Vagina (tissue), 2 donors: ENCODE measurements around the gene DEF6. TPM values are rescaled to one million over a fixed set of nuclear protein-coding genes. Genes with fewer than 3 reads are reported as not detected.

Experiments
- DNase-seq, 2 donors: peaks; one replicate each; pipeline ENCODE4 v3.0.0-alpha.2; 2017; ENCODE audit errors: extremely low spot score in 2 of 2
- H3K27ac ChIP-seq: fragments of 200-600 bp; sonication (generic); one replicate; pipeline ENCODE4 v1.5.1; 2019
- H3K27me3 ChIP-seq: fragments of 200-600 bp; sonication (generic); one replicate; pipeline ENCODE4 v1.5.1; 2019
- H3K36me3 ChIP-seq, 2 donors: fragments of 200-600 bp; sonication (generic); one replicate each; pipeline ENCODE4 v1.5.1; 2017 to 2019
- H3K4me1 ChIP-seq: fragments of 200-600 bp; sonication (generic); one replicate; pipeline ENCODE4 v1.5.1; 2019
- H3K4me3 ChIP-seq, 2 donors: fragments of 200-600 bp; sonication (generic); 1 replicate in 1 of 2; 2 replicates in 1 of 2; pipeline ENCODE4 v1.5.1; 2016 to 2019
- H3K9me3 ChIP-seq: fragments of 200-600 bp; sonication (generic); one replicate; pipeline ENCODE4 v1.5.1; 2019
- POLR2A ChIP-seq, 2 donors: fragments of 450-650 bp; IDR thresholded peaks; one replicate each; pipeline ENCODE4 v1.6.1; 2017; ENCODE audit warnings: antibody characterized with exemption in 2 of 2, mild to moderate bottlenecking in 2 of 2, moderate library complexity in 2 of 2
- POLR2AphosphoS5 ChIP-seq, 2 donors: sonication (generic); formaldehyde crosslinking; IDR thresholded peaks; one replicate each; pipeline ENCODE4 v1.9.0; 2017; ENCODE audit warnings: antibody characterized with exemption in 2 of 2, mild to moderate bottlenecking in 2 of 2, low read depth in 1 of 2; ENCODE audit not compliant: insufficient read depth in 1 of 2
- intact Hi-C: fragments of 100-400 bp; cut with DNase I; formaldehyde crosslinking; loops from one replicate; pipeline ENCODE4 v1.15.1; 2023
- total RNA-seq: library from RNA; depleted of rRNA; stranded (reverse); fragments of >200 nt; gene quantifications from one replicate; pipeline ENCODE4 v1.2.3, GENCODE V29; 2016
- TF ChIP-seq, protein P1 (sequence below), 3 experiments: fragments of 450-650 bp in 2 of 3; fragments of 200-600 bp in 1 of 3; sonication (generic) in 1 of 3; IDR thresholded peaks; one replicate each; pipeline ENCODE4 v1.5.1; 2017 to 2019; ENCODE audit warnings: antibody characterized with exemption in 3 of 3, mild to moderate bottlenecking in 2 of 3, moderate library complexity in 2 of 3

The DEF6 gene
- total RNA-seq, 1 donor from 2014 or later = 23.1 TPM

- Histone ChIP-seq H3K4me3 (no peak overlapping the region), H3K36me3 (no peaks in the 10 kb centered on the region), H3K4me1 (no peaks in the 10 kb centered on the region), H3K9me3 (no peaks in the 10 kb centered on the region), H3K27me3 (no peaks in the 10 kb centered on the region), H3K27ac (no peak overlapping the region)
- intact Hi-C loops = no loop called here
- DNase-seq = no peak
- no peak for TF ChIP-seq POLR2A (IDR thresholded peaks at IDR 0.05)
Measured at GRCh38 chr6:35267446-35267845, 30.2 kb upstream of the DEF6 start.

DNA sequence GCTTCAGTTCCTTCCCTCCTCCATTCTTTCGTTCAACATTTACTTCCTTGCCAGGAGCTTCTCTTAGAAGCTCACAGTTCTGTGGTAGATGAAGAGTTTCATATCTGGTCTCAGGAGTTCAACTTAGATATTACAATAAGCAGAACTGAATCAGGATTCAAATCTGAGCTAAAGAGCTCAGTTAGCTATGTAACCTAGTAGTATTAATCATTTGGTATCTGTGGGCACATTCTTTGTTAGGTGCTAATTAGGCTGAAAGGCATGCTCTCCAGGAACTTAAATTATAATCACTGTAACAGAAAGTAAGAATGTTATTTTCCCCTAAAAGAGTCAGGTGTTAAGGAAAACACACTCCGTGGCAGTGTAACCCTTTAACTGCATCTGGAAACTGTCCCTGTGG is 29.7 kb upstream of the DEF6 start:
- TF ChIP-seq, protein P1, sequence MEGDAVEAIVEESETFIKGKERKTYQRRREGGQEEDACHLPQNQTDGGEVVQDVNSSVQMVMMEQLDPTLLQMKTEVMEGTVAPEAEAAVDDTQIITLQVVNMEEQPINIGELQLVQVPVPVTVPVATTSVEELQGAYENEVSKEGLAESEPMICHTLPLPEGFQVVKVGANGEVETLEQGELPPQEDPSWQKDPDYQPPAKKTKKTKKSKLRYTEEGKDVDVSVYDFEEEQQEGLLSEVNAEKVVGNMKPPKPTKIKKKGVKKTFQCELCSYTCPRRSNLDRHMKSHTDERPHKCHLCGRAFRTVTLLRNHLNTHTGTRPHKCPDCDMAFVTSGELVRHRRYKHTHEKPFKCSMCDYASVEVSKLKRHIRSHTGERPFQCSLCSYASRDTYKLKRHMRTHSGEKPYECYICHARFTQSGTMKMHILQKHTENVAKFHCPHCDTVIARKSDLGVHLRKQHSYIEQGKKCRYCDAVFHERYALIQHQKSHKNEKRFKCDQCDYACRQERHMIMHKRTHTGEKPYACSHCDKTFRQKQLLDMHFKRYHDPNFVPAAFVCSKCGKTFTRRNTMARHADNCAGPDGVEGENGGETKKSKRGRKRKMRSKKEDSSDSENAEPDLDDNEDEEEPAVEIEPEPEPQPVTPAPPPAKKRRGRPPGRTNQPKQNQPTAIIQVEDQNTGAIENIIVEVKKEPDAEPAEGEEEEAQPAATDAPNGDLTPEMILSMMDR (IDR thresholded peaks at IDR 0.05) = no peak
- TF ChIP-seq POLR2A (IDR thresholded peaks at IDR 0.05) = no peak
- no peaks in the 10 kb centered on the region for H3K27me3 ChIP-seq
- no peak overlapping the region for H3K27ac ChIP-seq
- DNase-seq = no peak
- H3K4me1 ChIP-seq = no peaks in the 10 kb centered on the region
- no peaks in the 10 kb centered on the region for H3K36me3 ChIP-seq
- H3K9me3 ChIP-seq = no peaks in the 10 kb centered on the region
- intact Hi-C loops = no loop called here
- H3K4me3 ChIP-seq = no peak overlapping the region

- H3K4me3 ChIP-seq = no peak overlapping the region
- DNase-seq = no peak
- intact Hi-C loops = no loop called here
Measured at GRCh38 chr6:35272005-35272404, 25.6 kb upstream of the DEF6 start.

GRCh38 chr6:35273822-35274559 is 23.6 kb upstream of the DEF6 start:
- no peaks in the 10 kb centered on the region for H3K36me3 ChIP-seq
- no peak for DNase-seq
- no peaks in the 10 kb centered on the region for H3K9me3 ChIP-seq
- H3K4me1 ChIP-seq = peaks cover 8% of the 10 kb centered on the region
- intact Hi-C loops = no loop called here
- no peak overlapping the region for H3K4me3 ChIP-seq
- TF ChIP-seq, protein P1 (IDR thresholded peaks at IDR 0.05) = no peak
- TF ChIP-seq POLR2AphosphoS5 (IDR thresholded peaks at IDR 0.05; ENCODE audit: insufficient read depth in 1 of 2, low read depth in 1 of 2) (no peak), POLR2A (IDR thresholded peaks at IDR 0.05) (no peak)
- H3K27ac ChIP-seq = no peak overlapping the region
- no peaks in the 10 kb centered on the region for H3K27me3 ChIP-seq

More at GRCh38 chr6:35272005-35272404, 25.6 kb upstream of the DEF6 start:
- Histone ChIP-seq H3K4me1 (peaks cover 8% of the 10 kb centered on the region), H3K36me3 (no peaks in the 10 kb centered on the region), H3K9me3 (no peaks in the 10 kb centered on the region), H3K27ac (no peak overlapping the region), H3K27me3 (no peaks in the 10 kb centered on the region)
- TF ChIP-seq POLR2AphosphoS5 (IDR thresholded peaks at IDR 0.05; ENCODE audit: insufficient read depth in 1 of 2, low read depth in 1 of 2) = no peak
- TF ChIP-seq, protein P1 (IDR thresholded peaks at IDR 0.05) = no peak
- no peak for TF ChIP-seq POLR2A (IDR thresholded peaks at IDR 0.05)

GRCh38 chr6:35275744-35276260 is 21.8 kb upstream of the DEF6 start:
- TF ChIP-seq, protein P1 (IDR thresholded peaks at IDR 0.05) = no peak
- TF ChIP-seq POLR2A (IDR thresholded peaks at IDR 0.05) = no peak
- no peak for TF ChIP-seq POLR2AphosphoS5 (IDR thresholded peaks at IDR 0.05; ENCODE audit: insufficient read depth in 1 of 2, low read depth in 1 of 2)
- intact Hi-C loops = no loop called here
- H3K4me3 ChIP-seq = no peak overlapping the region
- no peak overlapping the region for H3K27ac ChIP-seq
- H3K9me3 ChIP-seq = no peaks in the 10 kb centered on the region
- H3K36me3 ChIP-seq = no peaks in the 10 kb centered on the region
- no peaks in the 10 kb centered on the region for H3K27me3 ChIP-seq
- no peak for DNase-seq
- peaks cover 8% of the 10 kb centered on the region for H3K4me1 ChIP-seq
